Ectodermal cell (in vitro differentiated cells): ENCODE results near the gene TMTC3. TPM values are rescaled to one million over a fixed set of nuclear protein-coding genes. Genes with fewer than 3 reads are reported as not detected.
A peak's percentile ranks its signal among the peaks of the same experiment; 100 is the strongest.

Experiments used
- H3K27ac ChIP-seq: 2 replicates; pipeline ENCODE4 v1.7.0; 2013; ENCODE audit warnings: mild to moderate bottlenecking, low read depth, low read length; ENCODE audit not compliant: insufficient read depth, poor library complexity, severe bottlenecking
- H3K27me3 ChIP-seq: 2 replicates; pipeline ENCODE4 v1.7.0; 2013; ENCODE audit warnings: mild to moderate bottlenecking, low read length; ENCODE audit not compliant: insufficient read depth, control insufficient read depth, poor library complexity, severe bottlenecking
- H3K36me3 ChIP-seq: one replicate; pipeline ENCODE4 v1.7.0; 2013; ENCODE audit warnings: low read length; ENCODE audit not compliant: control insufficient read depth, insufficient read depth
- H3K4me1 ChIP-seq: one replicate; pipeline ENCODE4 v1.7.0; 2013; ENCODE audit warnings: low read length; ENCODE audit not compliant: control insufficient read depth, insufficient read depth
- H3K4me3 ChIP-seq: 2 replicates; pipeline ENCODE4 v1.7.0; 2013; ENCODE audit warnings: low read depth, low read length, control low read depth; ENCODE audit not compliant: insufficient read depth
- H3K9me3 ChIP-seq: 2 replicates; pipeline ENCODE4 v1.7.0; 2013; ENCODE audit warnings: mild to moderate bottlenecking, low read length, moderate library complexity; ENCODE audit not compliant: control insufficient read depth
- WGBS, 2 experiments: methylation state at CpG; one replicate each; pipeline ENCODE4 v1.1.7; 2013; ENCODE audit warnings: missing lambda C conversion rate in 2 of 2; 5-methylcytosine and 5-hydroxymethylcytosine counted together
- polyA plus RNA-seq, 4 experiments: library from polyadenylated mRNA; stranded (reverse); fragments of 50-300 nt; gene quantifications; one replicate each; pipeline ENCODE4 v1.2.3, GENCODE V29; 2013

The TMTC3 gene
- 15.1 TPM for polyA plus RNA-seq (2013, experiment 1 of 4)
- polyA plus RNA-seq (2013, experiment 2 of 4): 16.6 TPM
- 10.4 TPM for polyA plus RNA-seq (2013, experiment 3 of 4)
- polyA plus RNA-seq (2013, experiment 4 of 4): 10.8 TPM

- peak within 1 kb of the TSS; percentile 70 for H3K4me3 ChIP-seq
- H3K9me3 ChIP-seq: no peaks in the 10 kb centered on the region
- 0 to 1% methylated on average over 49 of the region's 49 CpGs for WGBS, 2 experiments
- no peaks in the 10 kb centered on the region for H3K36me3 ChIP-seq
- peaks cover 14% of the 10 kb centered on the region for H3K4me1 ChIP-seq
- no peak within 1 kb of the TSS for H3K27ac ChIP-seq
- no peaks in the 10 kb centered on the region for H3K27me3 ChIP-seq
These were observed at the start of gene TMTC3, which contains the start of gene CEP290 for GRCh38 chr12:88141774-88142609. TMTC3 (plus strand) TSS chr12:88142307; CDS start chr12:88148316, 6,009 bp downstream. CEP290 (minus strand) TSS chr12:88142088; CDS start chr12:88141307, 781 bp downstream.

DNA sequence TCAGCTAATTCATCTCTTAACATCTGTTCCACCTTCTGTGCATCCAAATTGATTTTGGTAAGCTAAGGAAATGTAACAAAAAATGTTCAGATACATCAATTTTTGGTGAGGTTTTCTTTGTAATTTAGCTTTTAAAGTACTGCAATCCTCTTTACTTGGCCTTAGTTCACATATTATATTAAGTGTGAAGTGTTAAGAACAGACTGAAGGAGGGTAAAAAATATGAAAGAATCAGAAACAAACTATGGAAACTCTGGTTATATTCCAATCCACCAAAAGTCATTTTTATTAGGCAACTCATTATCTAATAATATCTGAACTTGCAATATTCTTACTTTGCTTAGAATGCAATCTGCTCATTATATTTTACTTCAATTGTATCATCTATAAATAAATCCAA is 49.3 kb upstream of the TMTC3 start:
- Histone ChIP-seq H3K4me3 (no peak overlapping the region), H3K9me3 (no peaks in the 10 kb centered on the region), H3K36me3 (peaks cover 4% of the 10 kb centered on the region)

DNA sequence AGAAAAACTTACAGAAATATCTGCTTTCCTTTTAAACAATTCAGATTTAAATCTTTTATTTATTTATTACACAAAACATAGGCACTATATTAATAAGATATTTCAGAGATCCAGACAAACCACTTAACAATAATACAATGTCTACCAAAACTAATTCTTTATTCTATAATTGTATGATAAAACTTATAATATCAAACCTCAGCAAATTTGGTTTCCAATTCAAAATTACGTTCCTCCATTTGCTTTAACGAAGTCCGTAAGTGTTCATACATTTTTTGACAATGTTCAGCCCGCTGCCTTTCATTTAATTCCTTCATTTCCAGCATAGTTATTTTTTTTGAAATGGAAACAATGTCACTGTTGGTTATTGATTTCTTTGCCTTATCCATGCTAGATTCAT is 48.5 kb upstream of the TMTC3 start:
- no peaks in the 10 kb centered on the region for H3K9me3 ChIP-seq
- H3K27me3 ChIP-seq: no peaks in the 10 kb centered on the region
- H3K4me3 ChIP-seq: no peak overlapping the region
- H3K27ac ChIP-seq: no peak overlapping the region
- 83 to 92% methylated on average over 4 of the region's 4 CpGs for WGBS, 2 experiments
- H3K36me3 ChIP-seq: peaks cover 4% of the 10 kb centered on the region
- no peaks in the 10 kb centered on the region for H3K4me1 ChIP-seq

More for the DNA sequence above, 49.3 kb upstream of the TMTC3 start:
- no peaks in the 10 kb centered on the region for H3K27me3 ChIP-seq
- H3K27ac ChIP-seq: no peak overlapping the region
- no peaks in the 10 kb centered on the region for H3K4me1 ChIP-seq

DNA sequence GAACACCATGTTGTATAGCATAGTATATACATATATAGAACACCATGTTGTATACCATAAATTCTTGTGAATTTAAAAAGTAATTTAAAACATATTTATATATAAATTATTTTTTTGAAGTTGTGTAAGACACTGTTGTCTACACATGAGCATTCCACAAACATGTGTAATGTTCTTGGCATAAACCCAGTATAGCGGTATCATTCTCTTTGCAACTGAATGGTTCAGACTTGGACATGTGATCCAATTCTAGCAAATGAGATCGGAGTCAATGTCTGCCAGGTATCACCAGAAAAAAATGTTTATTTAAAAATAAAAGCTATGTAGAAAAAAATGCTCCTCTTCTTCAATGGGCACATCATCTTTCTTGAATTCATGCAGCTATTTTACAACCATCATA is 34.1 kb upstream of the TMTC3 start:
- no peak overlapping the region for H3K4me3 ChIP-seq
- no peaks in the 10 kb centered on the region for H3K27me3 ChIP-seq
- H3K4me1 ChIP-seq: no peaks in the 10 kb centered on the region
- H3K9me3 ChIP-seq: no peaks in the 10 kb centered on the region
- no peak overlapping the region for H3K27ac ChIP-seq
- H3K36me3 ChIP-seq: peaks cover 5% of the 10 kb centered on the region
- WGBS, 2 experiments: 100% methylated on average over 1 to 2 of the region's 2 CpGs

GRCh38 chr12:88111074-88111652 is 30.9 kb upstream of the TMTC3 start:
- no peak overlapping the region for H3K4me3 ChIP-seq
- 88 to 97% methylated on average over 1 of the region's 1 CpG for WGBS, 2 experiments
- H3K9me3 ChIP-seq: no peaks in the 10 kb centered on the region
- no peaks in the 10 kb centered on the region for H3K4me1 ChIP-seq
- H3K27me3 ChIP-seq: no peaks in the 10 kb centered on the region
- H3K27ac ChIP-seq: no peak overlapping the region
- H3K36me3 ChIP-seq: peaks cover 6% of the 10 kb centered on the region

- H3K36me3 ChIP-seq: peaks cover 6% of the 10 kb centered on the region
- H3K27me3 ChIP-seq: no peaks in the 10 kb centered on the region
- H3K9me3 ChIP-seq: no peaks in the 10 kb centered on the region
- no peaks in the 10 kb centered on the region for H3K4me1 ChIP-seq
- 63 to 64% methylated on average over 3 of the region's 3 CpGs for WGBS, 2 experiments
- H3K4me3 ChIP-seq: no peak overlapping the region
- no peak overlapping the region for H3K27ac ChIP-seq
These were observed 28.2 kb upstream of the TMTC3 start for GRCh38 chr12:88113871-88114270.

DNA sequence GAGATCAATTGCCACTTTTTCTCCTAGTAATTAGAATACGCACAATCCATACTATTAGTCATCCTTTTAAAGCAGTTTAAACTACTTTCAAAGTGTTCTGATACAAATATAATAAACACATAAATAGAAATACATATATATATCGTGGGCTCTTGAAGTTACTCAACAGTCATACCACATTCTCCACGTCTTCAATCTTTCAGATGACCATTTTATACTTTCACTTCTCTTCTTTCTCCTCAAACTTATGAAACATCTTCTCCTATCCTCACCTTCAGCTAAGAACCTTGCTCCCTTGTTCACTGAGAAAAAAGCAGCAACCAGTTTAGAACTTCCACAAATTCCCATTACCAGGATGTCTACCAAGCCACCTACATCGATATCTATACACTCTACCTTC is 19.4 kb upstream of the TMTC3 start:
- WGBS, 2 experiments: 69 to 73% methylated on average over 4 of the region's 4 CpGs
- Histone ChIP-seq H3K27me3 (no peaks in the 10 kb centered on the region), H3K27ac (no peak overlapping the region)

DNA sequence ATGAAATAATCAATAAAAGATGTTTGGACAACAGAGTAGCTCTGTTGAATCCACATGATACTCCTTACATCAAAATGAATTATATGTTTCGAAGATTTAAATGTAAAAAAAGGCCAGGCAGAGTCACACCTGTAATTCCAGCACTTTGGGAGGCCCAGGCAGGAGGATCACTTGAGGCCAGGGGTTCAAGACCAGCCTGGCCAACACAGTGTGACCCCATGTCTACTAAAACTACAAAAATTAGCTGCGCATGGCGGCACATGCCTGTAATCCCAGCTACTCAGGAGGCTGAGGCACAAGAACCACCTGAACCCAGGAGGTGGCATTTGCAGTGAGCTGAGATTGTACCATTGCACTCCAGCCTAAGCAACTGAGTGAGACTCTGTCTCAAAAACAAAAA is 15.0 kb upstream of the TMTC3 start:
- no peak overlapping the region for H3K4me3 ChIP-seq
- H3K36me3 ChIP-seq: no peaks in the 10 kb centered on the region
- H3K27me3 ChIP-seq: no peaks in the 10 kb centered on the region
- H3K4me1 ChIP-seq: no peaks in the 10 kb centered on the region
- WGBS, 2 experiments: 83 to 93% methylated on average over 3 of the region's 3 CpGs
- no peaks in the 10 kb centered on the region for H3K9me3 ChIP-seq
- no peak overlapping the region for H3K27ac ChIP-seq

More for the DNA sequence above, 19.4 kb upstream of the TMTC3 start:
- H3K9me3 ChIP-seq: no peaks in the 10 kb centered on the region
- H3K4me3 ChIP-seq: no peak overlapping the region
- no peaks in the 10 kb centered on the region for H3K4me1 ChIP-seq
- H3K36me3 ChIP-seq: no peaks in the 10 kb centered on the region

DNA sequence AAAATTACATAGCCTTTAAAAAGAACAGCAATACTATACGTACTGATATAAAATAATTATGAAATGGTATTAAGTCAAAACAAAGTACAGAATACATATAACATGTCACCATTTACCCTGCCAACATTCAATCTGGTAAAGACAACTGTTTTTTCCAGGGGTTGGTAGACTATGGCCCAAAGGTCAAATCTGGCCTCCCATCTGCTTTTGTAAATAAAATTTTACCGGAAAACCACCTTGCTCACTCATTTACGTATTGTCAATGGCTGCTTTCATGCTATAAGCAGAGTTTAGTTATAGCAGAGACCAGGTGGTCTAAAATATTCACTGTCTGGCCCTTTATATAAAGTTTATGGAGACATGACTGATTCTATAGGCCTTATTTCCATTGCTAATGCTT is 14.3 kb upstream of the TMTC3 start:
- WGBS, 2 experiments: 93 to 98% methylated on average over 2 to 3 of the region's 3 CpGs
- Histone ChIP-seq H3K9me3 (no peaks in the 10 kb centered on the region), H3K4me3 (no peak overlapping the region), H3K4me1 (no peaks in the 10 kb centered on the region), H3K27ac (no peak overlapping the region), H3K27me3 (no peaks in the 10 kb centered on the region), H3K36me3 (no peaks in the 10 kb centered on the region)

DNA sequence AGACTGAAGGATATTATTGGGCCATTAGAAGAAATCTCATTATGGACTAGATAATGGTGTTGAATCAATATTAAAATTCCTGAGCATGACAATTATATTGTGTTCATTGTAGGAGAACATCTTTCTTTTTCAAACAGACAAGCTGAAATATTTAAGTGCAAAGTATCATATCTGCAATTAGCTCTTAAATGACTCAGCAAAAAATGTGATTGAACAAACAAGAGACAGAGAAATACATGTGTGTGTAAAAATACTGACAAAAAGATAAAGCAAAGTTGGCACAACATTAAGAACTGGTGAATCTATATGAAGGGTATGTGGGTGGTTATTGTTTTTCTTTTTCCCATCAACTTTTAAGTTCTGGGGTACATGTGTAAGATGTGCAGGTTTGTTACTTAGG is 9.7 kb upstream of the TMTC3 start:
- H3K9me3 ChIP-seq: no peaks in the 10 kb centered on the region
- H3K27ac ChIP-seq: no peak overlapping the region
- peaks cover 5% of the 10 kb centered on the region for H3K36me3 ChIP-seq
- H3K4me3 ChIP-seq: no peak overlapping the region
- H3K27me3 ChIP-seq: no peaks in the 10 kb centered on the region
- H3K4me1 ChIP-seq: no peaks in the 10 kb centered on the region
